WTC11 (cell line): ENCODE data around the gene EMILIN1. TPM values are rescaled to one million over a fixed set of nuclear protein-coding genes. Genes with fewer than 3 reads are reported as not detected.

Experiments used
- AR ChIP-seq: fragments of 250-450 bp; sonication (Bioruptor Pico); IDR thresholded peaks from 2 replicates; pipeline ENCODE4 v1.9.0; 2021; ENCODE audit warnings: mild to moderate bottlenecking
- ARID4B ChIP-seq: sonication (generic); formaldehyde crosslinking; IDR thresholded peaks from 2 replicates; pipeline ENCODE4 v1.8.0; 2023; ENCODE audit warnings: missing genetic modification reagents, mild to moderate bottlenecking, borderline replicate concordance
- ATF6 ChIP-seq: sonication (generic); formaldehyde crosslinking; IDR thresholded peaks from 2 replicates; pipeline ENCODE4 v1.8.1; 2023; ENCODE audit warnings: mild to moderate bottlenecking, missing genetic modification reagents
- CREB1 ChIP-seq: sonication (generic); formaldehyde crosslinking; IDR thresholded peaks from 2 replicates; pipeline ENCODE4 v1.8.0; 2023; ENCODE audit warnings: mild to moderate bottlenecking, missing genetic modification reagents
- ELF4 ChIP-seq: sonication (generic); formaldehyde crosslinking; IDR thresholded peaks from 2 replicates; pipeline ENCODE4 v1.8.1; 2022; ENCODE audit warnings: low read depth, mild to moderate bottlenecking, moderate library complexity, missing genetic modification reagents
- ERG ChIP-seq: fragments of 250-450 bp; sonication (Bioruptor Pico); IDR thresholded peaks from 2 replicates; pipeline ENCODE4 v1.8.0; 2021; ENCODE audit warnings: mild to moderate bottlenecking
- ESRRA ChIP-seq: sonication (generic); formaldehyde crosslinking; IDR thresholded peaks from 2 replicates; pipeline ENCODE4 v1.8.1; 2022; ENCODE audit warnings: mild to moderate bottlenecking, missing genetic modification reagents, borderline replicate concordance
- ETV6 ChIP-seq: sonication (generic); formaldehyde crosslinking; IDR thresholded peaks from 2 replicates; pipeline ENCODE4 v1.8.1; 2022; ENCODE audit warnings: mild to moderate bottlenecking, missing genetic modification reagents
- GABPB1 ChIP-seq: sonication (generic); formaldehyde crosslinking; IDR thresholded peaks from 2 replicates; pipeline ENCODE4 v1.8.1; 2023; ENCODE audit warnings: mild to moderate bottlenecking, missing genetic modification reagents
- HMGA2 ChIP-seq: fragments of 250-450 bp; sonication (Bioruptor Pico); IDR thresholded peaks from 2 replicates; pipeline ENCODE4 v1.4.0; 2021; ENCODE audit warnings: mild to moderate bottlenecking, moderate library complexity
- JAZF1 ChIP-seq: fragments of 250-450 bp; sonication (Bioruptor Pico); IDR thresholded peaks from 2 replicates; pipeline ENCODE4 v1.9.0; 2021; ENCODE audit warnings: moderate library complexity, mild to moderate bottlenecking, inconsistent platforms
- JUN ChIP-seq: sonication (generic); formaldehyde crosslinking; IDR thresholded peaks from 2 replicates; pipeline ENCODE4 v1.8.0; 2023; ENCODE audit warnings: mild to moderate bottlenecking, missing genetic modification reagents
- MLX ChIP-seq: sonication (generic); formaldehyde crosslinking; IDR thresholded peaks from 2 replicates; pipeline ENCODE4 v1.8.1; 2023; ENCODE audit warnings: mild to moderate bottlenecking, missing genetic modification reagents, moderate library complexity
- NR3C1 ChIP-seq: sonication (generic); formaldehyde crosslinking; conservative IDR thresholded peaks from 2 replicates; pipeline ENCODE4 v1.8.1; 2023; ENCODE audit warnings: low read depth, mild to moderate bottlenecking, missing genetic modification reagents
- PRRX2 ChIP-seq: fragments of 250-450 bp; sonication (Bioruptor Pico); IDR thresholded peaks from 2 replicates; pipeline ENCODE4 v1.8.0; 2021; ENCODE audit warnings: mild to moderate bottlenecking
- RELA ChIP-seq: sonication (generic); formaldehyde crosslinking; IDR thresholded peaks from 2 replicates; pipeline ENCODE4 v1.8.1; 2022; ENCODE audit warnings: missing genetic modification reagents, mild to moderate bottlenecking, borderline replicate concordance
- SMAD3 ChIP-seq: sonication (generic); formaldehyde crosslinking; IDR thresholded peaks from 2 replicates; pipeline ENCODE4 v1.8.0; 2022; ENCODE audit warnings: missing genetic modification reagents, mild to moderate bottlenecking, borderline replicate concordance
- SP1 ChIP-seq: sonication (generic); formaldehyde crosslinking; conservative IDR thresholded peaks from 2 replicates; pipeline ENCODE4 v1.8.1; 2022; ENCODE audit warnings: missing genetic modification reagents
- ZNF232 ChIP-seq: sonication (generic); formaldehyde crosslinking; IDR thresholded peaks from 2 replicates; pipeline ENCODE4 v1.8.0; 2022; ENCODE audit warnings: mild to moderate bottlenecking, missing genetic modification reagents
- ZNF317 ChIP-seq: sonication (generic); formaldehyde crosslinking; IDR thresholded peaks from 2 replicates; pipeline ENCODE4 v1.8.1; 2023; ENCODE audit warnings: low read depth, mild to moderate bottlenecking, moderate library complexity, missing genetic modification reagents, borderline replicate concordance
- ZNF423 ChIP-seq: fragments of 250-450 bp; sonication (Bioruptor Pico); IDR thresholded peaks from 2 replicates; pipeline ENCODE4 v2.1.2; 2022; ENCODE audit warnings: mild to moderate bottlenecking, moderate library complexity
- ZNF512 ChIP-seq: sonication (generic); formaldehyde crosslinking; IDR thresholded peaks from 2 replicates; pipeline ENCODE4 v1.8.1; 2022; ENCODE audit warnings: missing genetic modification reagents, borderline replicate concordance
- ZSCAN18 ChIP-seq: fragments of 250-450 bp; sonication (Bioruptor Pico); IDR thresholded peaks from 2 replicates; pipeline ENCODE4 v2.1.2; 2022; ENCODE audit warnings: mild to moderate bottlenecking, moderate library complexity
- total RNA-seq: library from RNA; stranded (reverse); gene quantifications from 3 replicates; pipeline ENCODE4 v1.2.3, GENCODE V29; 2021

EMILIN1 gene
- total RNA-seq, 1 experiment from 2014 or later, result 3.5 TPM

- TF ChIP-seq ATF6 (CRISPR knock-in tag) (no peak), ZNF423 (CRISPR knock-in tag) (no peak), MLX (CRISPR knock-in tag) (no peak), NR3C1 (CRISPR knock-in tag) (no peak), RELA (no peak), ZNF232 (CRISPR knock-in tag) (peak; percentile 80; the same call in 1 of the 2 replicates), ETV6 (CRISPR knock-in tag) (peak; percentile 56; the same call in 1 of the 2 replicates), JAZF1 (CRISPR knock-in tag) (no peak), ESRRA (CRISPR knock-in tag) (no peak; the same call in 1 of the 2 replicates), GABPB1 (CRISPR knock-in tag) (peak; percentile 56), ZNF317 (CRISPR knock-in tag) (no peak), ARID4B (CRISPR knock-in tag) (peak; percentile 52; the same call in 1 of the 2 replicates), JUN (CRISPR knock-in tag) (no peak), PRRX2 (CRISPR knock-in tag) (no peak), SP1 (CRISPR knock-in tag) (no peak), HMGA2 (CRISPR knock-in tag) (no peak), ELF4 (no peak), CREB1 (CRISPR knock-in tag) (peak; percentile 69; the same call in 1 of the 2 replicates), SMAD3 (CRISPR knock-in tag) (0 out of 2 replicates have a peak, but pooled peaks have one; percentile 45), ZNF512 (CRISPR knock-in tag) (no peak), ZSCAN18 (no peak), AR (CRISPR knock-in tag) (no peak), ERG (CRISPR knock-in tag) (no peak)
Measured at GRCh38 chr2:27032495-27033252, 45.7 kb upstream of the EMILIN1 start, which contains the start of gene TMEM214 (continued).
